HG03039 (cell line): ENCODE measurements around the gene MMD2.

Source experiments
- ATAC-seq: cut with Tn5 transposase; IDR thresholded peaks from one replicate; pipeline ENCODE4 v1.9.1; 2021; ENCODE audit warnings: mild to moderate bottlenecking, moderate library complexity; ENCODE audit not compliant: unreplicated experiment

MMD2 gene

DNA sequence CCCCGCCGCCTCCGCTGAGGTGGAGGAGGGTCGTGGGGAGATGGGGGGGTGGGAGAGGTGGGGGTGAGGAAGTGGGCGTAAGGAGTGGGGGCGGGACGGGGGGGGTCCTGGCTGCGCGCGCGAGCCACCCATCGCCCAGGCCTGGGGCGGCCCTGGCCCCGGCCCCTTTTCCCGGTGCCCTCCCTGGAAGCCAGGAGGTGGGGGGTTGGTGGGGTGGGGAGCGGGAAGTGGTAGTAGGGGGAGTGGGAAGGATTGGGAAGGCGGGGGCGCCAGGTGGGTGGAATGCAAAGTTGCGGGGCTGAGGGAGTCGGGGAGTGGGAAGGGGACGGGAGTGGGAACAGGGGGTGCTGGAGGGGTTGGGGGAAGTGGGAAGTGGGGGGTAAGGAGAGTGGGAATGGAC is 319 bp upstream of the MMD2 start:
- no peak for ATAC-seq

DNA sequence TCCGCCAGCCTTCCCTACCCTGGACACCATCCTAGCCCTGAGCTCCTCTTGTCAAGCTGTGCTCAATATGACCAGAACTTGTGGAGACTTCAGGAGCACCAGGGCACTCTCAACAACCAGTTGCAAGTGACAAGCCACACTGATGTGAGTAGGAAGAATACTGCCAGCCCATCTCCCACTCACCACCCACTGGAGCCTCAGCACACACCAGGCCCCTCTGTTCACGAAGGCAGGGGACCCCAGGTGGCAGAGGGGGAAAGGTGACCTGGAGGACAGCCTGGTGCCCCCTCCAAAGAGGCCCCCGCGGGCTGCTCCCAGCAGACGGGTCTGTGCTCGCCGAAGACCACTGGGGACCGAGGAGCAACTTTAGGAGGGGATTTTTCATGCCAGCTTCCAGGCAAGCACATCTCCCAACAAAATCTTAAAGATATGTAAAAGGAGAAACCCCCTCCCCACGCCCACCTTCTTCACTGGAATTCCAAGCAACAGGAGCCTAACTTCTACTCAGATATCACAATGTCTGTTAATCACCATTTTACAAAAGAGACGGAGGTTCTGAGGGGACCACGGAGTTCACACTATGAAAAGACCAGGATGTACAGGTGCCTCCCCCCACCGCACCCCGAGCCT is 1.0 kb downstream of the MMD2 start:
- ATAC-seq: no peak

DNA sequence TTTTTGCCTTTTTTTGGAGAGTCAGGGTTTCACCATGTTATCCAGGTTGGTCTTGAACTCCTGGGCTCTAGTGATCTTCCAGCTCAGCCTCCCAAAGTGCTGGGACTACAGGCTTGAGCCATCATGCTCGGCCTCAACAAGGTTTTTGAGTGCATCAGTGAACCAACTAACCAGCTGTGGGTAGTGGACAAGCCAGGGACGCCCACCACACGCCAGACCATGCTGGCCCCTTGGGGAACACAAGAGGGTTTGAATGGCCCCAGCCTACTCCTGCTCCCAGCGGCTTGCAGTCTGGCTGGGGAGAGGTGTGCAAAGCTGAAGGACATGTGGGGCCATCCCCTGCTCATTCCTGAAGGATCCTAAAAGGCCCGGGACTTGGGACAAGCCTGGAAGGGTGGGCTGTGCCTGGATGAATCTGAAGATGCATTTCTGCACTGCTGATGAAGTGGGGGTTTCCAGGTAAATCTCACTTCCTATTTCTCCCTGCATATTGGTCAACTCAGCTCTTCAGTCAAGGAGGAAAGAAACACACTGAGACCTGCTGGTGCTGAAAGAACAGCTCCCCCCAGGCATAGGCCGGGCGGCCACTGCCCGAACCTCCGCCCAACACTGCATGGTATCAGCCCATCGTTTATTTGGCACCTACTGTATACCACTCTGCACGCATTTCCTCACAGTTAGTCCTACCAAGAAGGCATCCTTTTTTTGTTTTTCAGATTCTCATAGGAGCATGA is 6.9 kb downstream of the MMD2 start:
- no peak for ATAC-seq

DNA sequence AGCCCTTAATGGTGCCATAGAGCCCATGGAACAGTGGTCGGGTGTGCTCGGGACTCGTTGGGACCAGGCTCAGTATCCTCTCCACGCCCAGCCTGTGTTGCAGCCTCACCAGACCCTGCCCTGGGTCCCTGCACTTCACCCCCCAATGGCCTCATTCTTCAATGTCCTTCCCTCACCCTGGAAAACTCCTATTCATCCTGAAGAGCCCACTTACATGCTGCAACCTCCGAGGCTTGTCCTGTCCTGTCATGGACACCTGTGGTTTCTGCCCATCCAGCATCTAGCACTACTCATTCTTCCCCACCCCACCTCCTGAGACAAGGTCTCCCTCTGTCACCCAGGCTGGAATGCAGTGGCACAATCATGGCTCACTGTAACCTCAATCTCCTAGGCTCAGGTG is 7.7 kb downstream of the MMD2 start:
- no peak for ATAC-seq

DNA sequence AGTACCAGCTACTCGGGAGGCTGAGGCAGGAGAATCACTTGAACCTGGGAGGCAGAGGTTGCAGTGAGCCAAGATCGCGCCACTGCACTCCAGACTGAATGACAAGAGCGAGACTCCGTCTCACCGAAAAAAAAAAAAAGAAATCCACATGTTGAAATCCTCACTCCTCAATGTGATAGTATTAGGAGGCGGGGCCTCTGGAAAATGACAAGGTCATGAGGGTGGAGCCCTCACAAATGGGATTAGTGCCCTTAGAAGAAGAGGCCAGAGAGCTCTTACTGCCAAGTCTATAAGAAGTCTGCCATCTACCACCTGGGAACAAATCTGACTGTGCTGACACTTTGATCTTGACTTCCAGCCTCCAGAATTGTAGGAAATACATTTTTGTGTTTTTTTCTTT is 10.6 kb downstream of the MMD2 start:
- no peak for ATAC-seq

DNA sequence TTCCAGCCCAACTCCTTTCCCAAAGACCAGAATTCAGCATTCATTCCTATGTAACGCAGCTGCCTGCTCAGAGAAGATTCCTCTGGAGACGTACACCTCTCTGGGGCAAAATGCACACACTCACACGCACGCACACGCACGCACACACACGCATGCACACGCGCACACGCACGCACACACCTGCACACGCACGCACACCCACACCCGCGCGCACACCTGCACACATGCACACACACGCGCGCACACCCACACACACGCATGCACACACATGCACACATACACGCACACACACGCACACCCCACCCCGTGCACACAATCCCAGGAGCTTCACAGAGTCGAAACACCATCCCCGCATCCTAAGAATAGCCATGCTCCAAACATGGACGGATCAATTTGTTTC is 13.0 kb downstream of the MMD2 start:
- no peak for ATAC-seq

DNA sequence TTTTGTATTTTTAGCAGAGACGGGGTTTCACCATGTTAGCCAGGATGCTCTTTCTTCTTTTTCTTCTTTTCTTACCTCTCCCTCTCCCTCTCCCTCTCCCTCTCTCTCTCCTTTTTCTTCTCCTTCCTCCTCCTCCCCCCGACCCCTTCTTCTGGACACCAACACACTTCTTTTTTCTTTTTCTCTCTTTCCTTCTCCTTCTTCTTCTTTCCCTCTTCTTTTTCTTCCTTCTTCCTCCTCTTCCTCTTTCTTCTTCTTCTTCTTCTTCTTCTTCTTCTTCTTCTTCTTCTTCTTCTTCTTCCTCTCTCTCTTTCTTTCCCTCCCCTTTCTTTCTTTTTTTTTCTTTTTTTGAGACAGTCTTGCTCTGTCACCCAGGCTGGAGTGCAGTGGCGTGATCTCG is 14.0 kb downstream of the MMD2 start:
- no peak for ATAC-seq

DNA sequence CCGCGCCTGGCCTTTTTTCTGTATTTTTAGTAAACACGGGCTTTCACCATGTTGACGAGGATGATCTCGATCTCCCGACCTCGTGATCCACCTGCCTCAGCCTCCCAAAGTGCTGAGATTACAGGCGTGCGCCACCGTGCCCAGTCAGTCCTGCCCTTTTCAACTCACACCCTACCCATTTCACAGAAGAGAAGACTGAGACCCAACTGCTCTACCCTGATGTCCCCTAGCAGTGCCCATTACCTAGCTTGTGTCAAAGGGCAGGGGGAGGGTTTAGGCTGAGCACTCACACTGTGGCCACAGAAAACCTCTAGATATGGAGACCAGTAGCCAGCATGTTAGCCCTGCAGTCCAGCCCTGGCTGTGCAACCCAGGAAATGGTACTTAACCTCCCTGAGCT is 15.7 kb downstream of the MMD2 start:
- no peak for ATAC-seq

DNA sequence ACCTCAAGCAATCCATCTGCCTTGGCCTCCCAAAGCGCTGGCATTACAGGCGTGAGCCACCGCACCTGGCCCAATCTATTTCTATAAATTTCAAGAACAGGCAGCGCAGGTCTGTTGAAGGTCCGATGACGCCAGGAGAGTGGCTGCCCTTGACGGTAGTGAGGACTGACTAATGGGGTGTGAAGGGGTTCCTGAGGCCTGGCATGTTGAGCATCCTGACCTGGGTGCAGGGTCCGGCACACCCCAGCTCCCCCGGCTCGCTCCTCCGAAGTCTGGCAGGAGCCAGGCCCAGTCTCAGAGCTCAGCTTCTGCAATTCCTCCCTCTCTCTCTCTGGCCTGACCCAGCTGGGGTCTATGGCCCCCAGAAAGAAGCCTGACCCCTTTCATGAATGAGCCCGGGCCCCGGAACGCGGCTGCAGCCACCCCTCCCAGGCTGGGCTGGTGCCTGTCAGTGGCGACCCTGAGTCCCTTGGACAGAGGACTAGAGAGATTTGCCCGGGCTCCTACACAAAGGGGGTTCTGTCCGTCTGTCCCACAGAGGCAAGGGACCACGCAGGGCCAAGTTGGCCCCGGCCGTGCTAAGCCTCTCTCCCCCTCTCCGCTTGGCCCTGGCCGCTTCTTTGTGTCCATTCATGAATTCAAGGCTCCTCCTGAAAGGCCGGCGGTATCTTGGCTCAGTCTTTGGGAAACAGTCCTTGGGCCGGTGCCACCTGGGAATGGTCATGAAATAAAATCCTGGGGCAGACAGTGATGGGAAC is 18.8 kb downstream of the MMD2 start:
- no peak for ATAC-seq

DNA sequence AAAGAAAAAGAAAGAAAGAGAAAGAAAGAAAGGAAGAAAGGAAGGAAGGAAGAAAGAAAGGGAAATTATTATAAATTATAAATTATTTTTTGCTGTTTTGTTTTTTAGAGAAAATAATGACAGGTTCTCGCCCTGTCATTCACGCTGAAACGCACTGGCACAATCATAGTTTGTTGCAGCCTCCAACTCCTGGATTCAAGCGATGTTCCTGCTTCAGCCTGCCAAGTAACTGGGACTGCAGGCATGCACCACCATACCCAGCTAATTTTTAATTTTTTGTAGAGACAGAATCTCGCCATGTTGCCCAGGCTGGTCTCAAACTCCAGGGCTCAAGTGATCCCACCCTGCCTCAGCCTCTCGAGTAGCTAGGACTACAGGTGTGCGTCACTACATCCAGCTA is 21.6 kb downstream of the MMD2 start:
- no peak for ATAC-seq

DNA sequence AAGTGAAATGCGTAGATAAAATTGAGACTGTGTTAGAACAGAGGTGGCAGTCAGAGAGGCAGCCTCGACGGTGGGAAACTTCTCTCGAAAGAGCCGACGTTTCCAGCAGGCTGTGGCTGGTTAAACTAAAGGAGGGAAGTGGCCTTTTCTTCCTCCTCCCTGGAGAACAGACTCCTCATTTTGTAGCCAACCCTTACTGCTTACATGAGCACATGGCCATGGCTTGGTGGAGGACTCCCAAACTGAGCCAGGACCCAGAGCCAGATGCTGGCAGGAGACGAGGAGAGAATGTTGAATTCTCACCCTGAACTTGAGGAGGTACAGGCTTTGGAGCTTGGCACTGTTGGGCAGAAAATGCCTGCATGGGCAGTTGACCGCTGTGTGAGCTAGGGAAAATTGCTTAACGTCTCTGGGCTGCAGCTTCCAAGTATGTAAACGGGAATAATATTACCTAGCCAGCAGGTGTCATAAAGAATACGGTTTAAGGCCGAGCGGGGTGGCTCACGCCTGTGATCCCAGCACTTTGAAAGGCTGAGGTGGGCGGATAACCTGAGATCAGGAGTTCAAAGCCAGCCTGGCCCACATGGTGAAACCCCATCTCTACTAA is 24.5 kb downstream of the MMD2 start:
- ATAC-seq: no peak

DNA sequence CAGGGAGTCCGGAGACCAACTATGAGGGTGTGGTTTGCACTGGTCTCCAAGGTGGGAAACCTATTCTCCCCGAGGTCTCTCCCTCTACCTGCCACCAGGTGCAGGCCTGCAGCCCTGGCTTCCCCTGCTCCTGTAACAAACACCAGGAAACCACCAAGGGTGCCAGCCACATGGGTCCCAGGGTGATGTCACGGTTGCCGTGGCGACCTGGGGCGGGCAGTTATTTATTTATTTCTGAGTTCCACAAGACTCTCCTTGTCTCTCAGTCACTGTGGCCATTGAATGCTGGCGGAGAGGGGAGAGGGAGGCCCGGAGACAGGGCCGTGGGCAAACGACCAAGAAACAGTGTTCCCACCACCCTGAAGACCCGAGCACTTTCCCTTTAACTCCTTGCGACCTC is 27.0 kb downstream of the MMD2 start:
- no peak for ATAC-seq

DNA sequence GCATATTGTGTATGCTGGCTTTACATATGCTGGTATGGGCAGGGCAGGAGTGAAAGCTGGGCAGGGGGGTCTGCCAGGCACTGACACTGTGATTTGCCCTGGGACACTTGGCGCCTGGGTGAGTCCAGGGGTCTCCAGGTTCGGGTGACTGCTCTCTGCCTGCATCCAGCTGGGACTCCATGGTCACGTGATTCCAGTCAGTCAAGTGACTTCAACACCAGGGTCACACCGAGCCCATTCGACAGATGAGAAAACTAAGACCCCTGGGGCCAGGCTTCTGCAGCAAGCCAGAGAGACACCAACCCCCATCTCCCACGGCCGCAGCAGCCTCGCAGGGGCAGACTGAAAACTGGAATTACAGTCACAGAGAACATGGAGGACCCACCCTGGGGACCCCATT is 30.0 kb downstream of the MMD2 start:
- ATAC-seq: no peak

DNA sequence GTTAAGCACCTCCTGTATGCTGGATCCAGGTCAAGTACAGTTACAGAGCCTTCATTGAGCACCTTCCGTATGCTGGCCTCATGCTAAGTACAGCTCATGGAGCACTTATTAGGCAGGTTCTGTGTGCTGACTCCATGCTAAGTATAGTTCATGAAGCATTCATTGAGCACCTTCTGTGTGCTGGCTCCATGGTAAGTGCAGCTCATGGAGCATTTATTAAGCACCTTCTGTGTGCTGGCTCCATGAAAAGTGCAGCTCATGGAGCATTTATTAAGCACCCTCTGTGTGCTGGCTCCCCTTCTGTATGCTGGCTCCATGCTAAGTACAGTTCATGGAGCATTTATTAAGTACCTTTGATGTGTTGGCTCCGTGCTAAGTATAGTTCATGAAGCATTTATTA is 30.5 kb downstream of the MMD2 start:
- no peak for ATAC-seq

DNA sequence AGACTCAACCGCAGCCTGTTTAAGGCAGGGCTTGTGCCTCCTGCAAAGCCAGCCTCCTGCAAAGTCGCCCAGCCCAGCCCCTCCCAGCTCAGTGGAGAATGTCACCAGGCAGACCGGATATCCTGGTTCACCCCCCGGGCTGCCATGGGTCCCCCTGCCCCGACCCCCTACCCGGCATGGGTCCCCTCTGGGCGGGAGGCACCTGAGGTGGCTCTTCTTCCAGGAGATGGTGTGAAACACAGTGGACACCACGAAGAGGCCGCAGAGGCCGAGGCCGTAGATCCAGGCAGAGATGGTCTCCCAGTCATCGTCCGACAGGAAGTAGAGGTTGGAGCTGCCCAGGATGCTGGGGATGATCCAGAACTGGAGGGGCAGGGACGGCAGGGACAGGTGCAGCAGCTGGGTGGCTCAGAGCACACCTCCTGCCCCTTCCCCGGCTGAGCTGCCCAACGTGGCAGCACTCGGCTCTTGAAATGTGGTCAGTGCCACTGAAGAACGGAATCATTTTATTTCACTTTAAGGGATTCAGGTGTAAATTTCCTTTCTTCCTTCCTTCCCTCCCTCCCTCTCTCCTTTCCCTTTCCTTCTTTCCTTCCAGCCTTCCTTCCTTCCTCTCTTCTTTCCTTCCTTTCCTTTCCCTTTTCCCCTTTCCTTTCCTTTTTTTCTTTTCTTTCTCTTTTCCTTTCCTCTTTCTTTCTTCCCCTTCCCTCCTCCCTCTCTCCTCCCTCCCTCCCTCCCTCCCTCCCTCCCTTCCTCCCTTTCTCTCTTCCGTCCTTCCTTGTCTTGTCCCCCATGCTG is 38.8 kb downstream of the MMD2 start:
- ATAC-seq: no peak

DNA sequence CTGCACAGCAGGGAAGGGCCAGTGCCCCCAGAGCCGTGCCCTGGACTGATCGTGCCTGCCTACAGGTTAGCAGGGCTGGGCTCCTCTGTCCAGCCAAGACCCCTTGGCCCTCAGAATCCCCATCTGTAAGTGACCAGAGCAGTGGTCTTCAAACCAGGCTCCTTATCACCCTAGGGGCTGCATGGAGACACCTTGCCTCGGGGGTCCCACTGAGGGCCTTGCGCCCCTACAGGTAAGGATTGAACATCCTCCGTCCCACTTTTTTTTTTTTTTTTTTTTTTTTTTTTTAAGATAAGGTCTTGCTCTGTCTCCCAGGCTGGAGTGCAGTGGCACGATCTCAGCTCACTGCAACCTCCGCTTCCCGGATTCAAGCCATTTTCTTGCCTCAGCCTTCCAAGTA is 42.9 kb downstream of the MMD2 start:
- ATAC-seq: no peak

DNA sequence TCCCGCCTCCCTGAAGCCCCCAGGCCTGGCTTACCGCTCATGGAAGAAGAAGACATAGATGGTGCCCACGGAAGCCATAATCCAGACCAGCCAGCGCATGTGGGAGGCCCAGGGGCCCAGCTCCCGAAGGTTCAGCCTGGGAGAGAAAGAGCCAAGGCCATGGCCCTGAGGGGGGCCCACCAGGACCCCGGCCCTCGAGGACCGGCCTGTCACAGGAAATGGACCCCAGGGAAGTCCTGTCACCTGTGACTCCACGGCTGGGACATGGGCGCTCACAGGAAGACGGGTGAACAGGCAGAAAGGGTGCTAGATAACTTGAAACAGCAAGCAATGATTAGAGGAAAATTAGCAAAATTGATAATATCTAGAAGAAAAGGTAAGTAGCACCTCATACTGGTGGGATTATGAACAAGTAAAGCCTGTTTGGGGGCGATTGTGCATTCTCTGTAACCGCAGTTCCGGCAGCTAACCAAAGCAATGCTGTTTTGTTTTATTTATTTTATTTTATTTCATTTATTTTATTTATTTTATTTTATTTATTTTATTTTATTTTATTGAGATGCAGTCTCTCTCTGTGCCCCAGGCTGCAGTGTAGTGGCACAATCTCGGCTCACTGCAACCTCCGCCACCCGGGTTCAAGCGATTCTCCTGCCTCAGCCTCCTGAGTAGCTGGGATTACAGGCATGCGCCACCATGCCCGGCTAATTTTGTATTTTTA is 47.7 kb downstream of the MMD2 start:
- no peak for ATAC-seq

DNA sequence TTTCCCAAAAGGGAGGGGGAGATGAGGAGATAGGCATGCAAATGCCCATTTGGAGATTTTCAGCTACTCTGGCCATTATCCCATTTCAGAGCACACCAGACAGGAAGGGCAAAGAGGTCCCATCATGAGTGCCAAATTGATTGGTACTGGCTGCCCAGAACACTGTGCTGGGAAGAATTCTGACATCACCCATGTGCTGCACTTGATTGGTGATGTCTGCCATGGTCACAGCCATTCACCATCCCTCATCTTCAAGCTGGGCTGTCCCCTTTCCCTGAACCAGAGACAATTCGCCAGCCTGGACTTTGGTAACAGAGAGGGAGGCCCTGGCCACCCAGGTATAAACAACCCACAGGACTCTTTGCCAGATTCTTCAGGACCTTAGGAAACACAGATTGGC is 52.3 kb downstream of the MMD2 start:
- no peak for ATAC-seq

DNA sequence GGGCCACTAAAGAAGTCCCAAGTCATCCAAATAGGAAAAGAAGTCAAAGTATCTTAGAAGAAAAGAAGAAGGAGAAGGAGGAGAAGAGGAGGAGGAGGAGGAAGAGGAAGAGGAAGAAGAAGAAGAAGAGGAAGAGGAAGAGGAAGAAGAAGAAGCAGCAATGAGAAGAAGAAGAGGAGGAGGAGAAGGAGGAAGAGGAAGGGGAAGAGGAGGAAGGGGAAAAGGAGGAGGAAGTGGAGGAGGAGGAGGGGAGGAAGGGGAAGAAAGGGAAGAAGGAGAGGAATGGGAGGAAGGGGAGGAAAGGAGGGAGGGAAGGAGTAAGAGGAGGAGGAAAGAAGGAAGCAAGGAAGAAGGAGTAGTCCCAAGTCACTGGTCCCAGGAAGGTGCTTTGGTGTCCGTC is 53.8 kb downstream of the MMD2 start:
- no peak for ATAC-seq

DNA sequence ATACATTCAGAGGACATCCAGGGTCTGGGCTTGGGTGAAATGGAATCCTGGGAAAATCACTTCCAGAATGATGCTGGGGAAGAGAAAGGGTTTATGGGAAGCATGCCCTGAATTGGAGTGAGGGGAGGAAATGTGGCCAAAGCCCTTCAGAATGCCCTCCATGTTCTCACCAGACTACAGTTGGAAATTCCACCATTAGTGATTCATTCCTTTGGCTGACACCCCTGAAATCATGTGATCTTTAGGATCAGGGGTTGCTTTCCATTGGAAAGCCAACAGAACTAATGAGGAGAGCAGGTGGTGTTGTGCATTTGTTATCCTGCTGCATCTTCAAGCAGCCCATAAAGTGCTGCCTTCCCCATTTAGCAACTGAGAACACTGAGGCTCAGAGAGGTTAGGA is 54.6 kb downstream of the MMD2 start:
- ATAC-seq: no peak
